Adrenal gland (tissue), 5 donors: ENCODE data around the gene DCXR.

Experiments
- POLR2A ChIP-seq, 2 donors: fragments of 450-650 bp; IDR thresholded peaks; one replicate each; pipeline ENCODE4 v1.6.1; 2017; ENCODE audit warnings: antibody characterized with exemption in 2 of 2, mild to moderate bottlenecking in 2 of 2, moderate library complexity in 1 of 2
- TF ChIP-seq, protein P1 (sequence below), 6 experiments: fragments of 450-650 bp in 4 of 6; fragments of 200-600 bp in 2 of 6; sonication (generic) in 1 of 6; IDR thresholded peaks; 1 replicate in 5 of 6; 2 replicates in 1 of 6; pipeline versions ENCODE4 v1.5.1 to v1.8.0; 2016 to 2021; ENCODE audit warnings: antibody characterized with exemption in 6 of 6, mild to moderate bottlenecking in 2 of 6, moderate library complexity in 1 of 6
- donor health status: DM: no; HTN: no; CAD: no.

DNA sequence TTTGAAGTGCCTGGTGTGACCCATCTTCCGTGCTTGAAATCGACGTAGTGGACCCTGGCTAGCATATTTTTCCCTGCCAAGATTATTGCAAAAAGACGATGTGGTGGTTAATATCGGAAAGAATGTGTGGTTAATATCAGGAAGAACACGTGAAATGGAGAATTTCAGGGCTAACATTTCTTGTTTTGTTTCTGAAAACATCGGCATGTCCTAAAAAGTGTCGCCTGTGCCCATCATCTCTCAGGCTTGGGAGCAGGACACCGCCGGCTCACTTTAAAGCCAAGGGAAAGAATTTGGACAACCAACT lies 345 bp upstream of the DCXR start:
- TF ChIP-seq, protein P1, sequence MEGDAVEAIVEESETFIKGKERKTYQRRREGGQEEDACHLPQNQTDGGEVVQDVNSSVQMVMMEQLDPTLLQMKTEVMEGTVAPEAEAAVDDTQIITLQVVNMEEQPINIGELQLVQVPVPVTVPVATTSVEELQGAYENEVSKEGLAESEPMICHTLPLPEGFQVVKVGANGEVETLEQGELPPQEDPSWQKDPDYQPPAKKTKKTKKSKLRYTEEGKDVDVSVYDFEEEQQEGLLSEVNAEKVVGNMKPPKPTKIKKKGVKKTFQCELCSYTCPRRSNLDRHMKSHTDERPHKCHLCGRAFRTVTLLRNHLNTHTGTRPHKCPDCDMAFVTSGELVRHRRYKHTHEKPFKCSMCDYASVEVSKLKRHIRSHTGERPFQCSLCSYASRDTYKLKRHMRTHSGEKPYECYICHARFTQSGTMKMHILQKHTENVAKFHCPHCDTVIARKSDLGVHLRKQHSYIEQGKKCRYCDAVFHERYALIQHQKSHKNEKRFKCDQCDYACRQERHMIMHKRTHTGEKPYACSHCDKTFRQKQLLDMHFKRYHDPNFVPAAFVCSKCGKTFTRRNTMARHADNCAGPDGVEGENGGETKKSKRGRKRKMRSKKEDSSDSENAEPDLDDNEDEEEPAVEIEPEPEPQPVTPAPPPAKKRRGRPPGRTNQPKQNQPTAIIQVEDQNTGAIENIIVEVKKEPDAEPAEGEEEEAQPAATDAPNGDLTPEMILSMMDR (IDR thresholded peaks at IDR 0.05), result no peak
- no peak for TF ChIP-seq POLR2A (IDR thresholded peaks at IDR 0.05)
